Glutamatergic neuron (in vitro differentiated cells): Measurements from ENCODE around the gene PXYLP1. TPM values are rescaled to one million over a fixed set of nuclear protein-coding genes. Genes with fewer than 3 reads are reported as not detected.

Experiments used
- DNase-seq: peaks from one replicate; pipeline ENCODE4 v3.0.0; 2022
- H3K27ac Mint-ChIP-seq: one replicate; pipeline ENCODE4 v1.8.0; 2020; ENCODE audit warnings: mild to moderate bottlenecking, mixed read lengths, inconsistent platforms; ENCODE audit not compliant: unreplicated experiment
- H3K27me3 Mint-ChIP-seq: one replicate; pipeline ENCODE4 v1.8.0; 2020; ENCODE audit warnings: mild to moderate bottlenecking, moderate library complexity, mixed read lengths, inconsistent platforms; ENCODE audit not compliant: unreplicated experiment
- H3K36me3 Mint-ChIP-seq: one replicate; pipeline ENCODE4 v1.8.0; 2020; ENCODE audit warnings: mild to moderate bottlenecking, mixed read lengths, inconsistent platforms; ENCODE audit not compliant: unreplicated experiment
- H3K4me1 Mint-ChIP-seq: one replicate; pipeline ENCODE4 v1.8.0; 2020; ENCODE audit warnings: mild to moderate bottlenecking, low read depth, mixed read lengths, inconsistent platforms; ENCODE audit not compliant: unreplicated experiment
- H3K4me3 Mint-ChIP-seq: one replicate; pipeline ENCODE4 v1.8.0; 2020; ENCODE audit warnings: mild to moderate bottlenecking, mixed read lengths, inconsistent platforms; ENCODE audit not compliant: unreplicated experiment
- H3K9me3 Mint-ChIP-seq: one replicate; pipeline ENCODE4 v1.8.0; 2020; ENCODE audit warnings: mild to moderate bottlenecking, moderate library complexity, mixed read lengths, inconsistent platforms; ENCODE audit not compliant: unreplicated experiment
- total RNA-seq: library from RNA; stranded (reverse); fragmentation: NEBNext Ultra II Directional; extraction: Animal tissue kit (Norgen Biotek cat#: 25700); gene quantifications from one replicate; pipeline ENCODE4 v1.2.1, GENCODE V29; 2021; ENCODE audit not compliant: unreplicated experiment
- TF ChIP-seq, protein P1 (sequence below): fragments of 200-600 bp; sonication (generic); IDR thresholded peaks from one replicate; pipeline ENCODE4 v1.5.0; 2021; ENCODE audit not compliant: partially characterized antibody, unreplicated experiment

PXYLP1 gene
- total RNA-seq, 1 donor from 2014 or later = 42.7 TPM

DNA sequence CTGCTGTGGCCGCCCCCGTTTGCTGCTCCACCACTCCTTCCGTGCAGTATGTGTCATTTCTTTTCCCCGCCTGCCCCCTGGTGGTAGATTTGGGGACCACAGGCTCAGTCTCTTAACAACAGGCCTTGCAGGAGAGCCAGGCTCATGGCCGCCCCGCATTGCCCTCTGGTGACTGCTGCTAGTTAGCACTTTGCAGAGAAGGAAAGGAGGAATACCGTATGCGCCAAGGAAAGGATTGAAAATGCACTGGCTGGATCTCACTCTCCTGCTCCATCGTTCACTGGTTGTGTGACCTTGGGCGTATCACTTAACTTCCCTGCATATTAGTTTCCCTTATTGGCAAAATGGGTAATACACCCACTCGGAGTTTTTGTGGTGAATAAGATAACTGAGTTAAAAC is 39.3 kb upstream of the PXYLP1 start:
- Mint-ChIP-seq H3K27me3 (no peaks in the 10 kb centered on the region), H3K4me3 (no peak overlapping the region), H3K9me3 (peaks cover 12% of the 10 kb centered on the region), H3K36me3 (no peaks in the 10 kb centered on the region), H3K27ac (no peak overlapping the region), H3K4me1 (no peaks in the 10 kb centered on the region)
- peak; percentile 100 for DNase-seq
- TF ChIP-seq, protein P1, sequence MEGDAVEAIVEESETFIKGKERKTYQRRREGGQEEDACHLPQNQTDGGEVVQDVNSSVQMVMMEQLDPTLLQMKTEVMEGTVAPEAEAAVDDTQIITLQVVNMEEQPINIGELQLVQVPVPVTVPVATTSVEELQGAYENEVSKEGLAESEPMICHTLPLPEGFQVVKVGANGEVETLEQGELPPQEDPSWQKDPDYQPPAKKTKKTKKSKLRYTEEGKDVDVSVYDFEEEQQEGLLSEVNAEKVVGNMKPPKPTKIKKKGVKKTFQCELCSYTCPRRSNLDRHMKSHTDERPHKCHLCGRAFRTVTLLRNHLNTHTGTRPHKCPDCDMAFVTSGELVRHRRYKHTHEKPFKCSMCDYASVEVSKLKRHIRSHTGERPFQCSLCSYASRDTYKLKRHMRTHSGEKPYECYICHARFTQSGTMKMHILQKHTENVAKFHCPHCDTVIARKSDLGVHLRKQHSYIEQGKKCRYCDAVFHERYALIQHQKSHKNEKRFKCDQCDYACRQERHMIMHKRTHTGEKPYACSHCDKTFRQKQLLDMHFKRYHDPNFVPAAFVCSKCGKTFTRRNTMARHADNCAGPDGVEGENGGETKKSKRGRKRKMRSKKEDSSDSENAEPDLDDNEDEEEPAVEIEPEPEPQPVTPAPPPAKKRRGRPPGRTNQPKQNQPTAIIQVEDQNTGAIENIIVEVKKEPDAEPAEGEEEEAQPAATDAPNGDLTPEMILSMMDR = peak; percentile 99

DNA sequence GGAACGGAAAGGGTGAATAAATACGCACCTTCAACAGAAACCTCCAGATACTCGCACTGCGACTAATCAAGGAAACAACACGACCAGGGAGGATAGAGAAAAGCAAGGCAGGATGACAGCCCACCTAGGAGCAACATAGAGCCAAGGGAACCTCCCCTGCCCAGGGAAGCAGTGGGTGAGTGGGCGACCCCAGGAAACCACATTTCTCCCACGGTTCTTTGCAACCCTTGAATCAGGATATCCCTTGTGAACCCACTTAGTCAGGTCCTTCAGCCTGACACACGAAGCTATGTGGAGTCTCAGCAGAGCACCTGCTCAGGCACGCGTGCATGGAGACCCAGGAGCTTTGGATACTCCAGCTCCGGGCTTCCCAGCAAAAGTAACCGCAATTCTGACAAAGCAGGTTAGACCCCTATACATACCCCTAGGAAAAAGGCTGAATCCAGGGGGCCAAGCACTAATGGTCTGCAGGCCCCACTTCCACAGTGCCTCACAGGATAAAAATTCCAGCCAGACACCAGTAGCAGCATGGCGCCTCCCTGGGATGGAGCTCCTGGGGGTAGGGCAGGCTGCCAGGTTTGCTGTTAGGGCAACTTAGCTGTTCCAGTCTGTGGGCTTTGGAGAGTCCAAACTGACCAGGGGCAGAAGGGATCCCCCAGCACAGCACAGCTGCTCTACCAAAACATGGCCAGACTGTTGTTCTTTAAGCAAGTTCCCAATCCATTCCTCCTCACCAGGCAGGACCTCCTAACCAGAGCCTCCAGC is 38.4 kb upstream of the PXYLP1 start:
- Mint-ChIP-seq H3K36me3 (no peaks in the 10 kb centered on the region), H3K9me3 (peaks cover 10% of the 10 kb centered on the region), H3K27ac (no peak overlapping the region), H3K4me3 (no peak overlapping the region), H3K4me1 (no peaks in the 10 kb centered on the region), H3K27me3 (no peaks in the 10 kb centered on the region)
- DNase-seq = no peak
- TF ChIP-seq, protein P1 = no peak

DNA sequence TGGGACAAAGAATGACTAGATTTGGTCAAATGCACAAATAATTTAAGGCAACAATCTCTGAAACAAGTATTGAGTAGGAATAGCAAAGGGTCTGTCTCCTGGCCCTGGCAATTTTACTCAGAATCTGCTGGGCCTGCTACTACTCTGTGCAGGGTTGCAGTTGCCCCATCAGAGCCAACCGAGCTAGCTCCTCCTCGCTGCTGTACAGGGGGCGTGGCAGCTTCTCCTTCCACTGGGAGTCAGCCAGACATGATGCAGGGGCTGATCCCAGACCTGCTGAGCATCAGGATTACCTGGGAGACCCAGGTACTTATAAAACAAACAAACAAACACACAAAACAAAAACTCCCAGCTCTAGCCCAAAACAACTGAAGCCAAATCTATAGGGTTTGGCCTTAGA is 30.5 kb upstream of the PXYLP1 start:
- Mint-ChIP-seq H3K4me1 (no peaks in the 10 kb centered on the region), H3K36me3 (no peaks in the 10 kb centered on the region), H3K27me3 (peaks cover 2% of the 10 kb centered on the region), H3K27ac (no peak overlapping the region), H3K9me3 (peaks cover 2% of the 10 kb centered on the region), H3K4me3 (no peak overlapping the region)
- TF ChIP-seq, protein P1 = no peak
- DNase-seq = no peak

DNA sequence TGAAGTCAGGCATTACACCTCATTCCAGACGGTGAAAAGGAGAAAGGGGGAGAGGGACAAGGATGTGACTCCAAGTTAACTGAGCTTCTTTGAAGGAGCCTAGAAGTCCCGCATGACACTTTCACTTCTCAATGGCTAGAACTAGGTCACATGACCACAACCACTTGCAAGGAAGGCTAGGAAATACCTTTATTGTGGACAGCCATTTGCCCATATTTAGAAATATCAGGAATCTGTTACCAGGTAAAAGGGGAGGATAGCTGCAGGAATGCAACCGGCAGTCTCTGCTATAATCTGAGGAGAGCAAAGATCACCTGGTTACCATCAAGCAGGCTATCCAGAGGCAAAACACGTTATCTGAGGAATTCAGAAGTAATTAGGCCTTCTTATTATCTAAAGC is 28.9 kb upstream of the PXYLP1 start:
- TF ChIP-seq, protein P1 = no peak
- Mint-ChIP-seq H3K27ac (no peak overlapping the region), H3K36me3 (no peaks in the 10 kb centered on the region), H3K4me1 (no peaks in the 10 kb centered on the region), H3K27me3 (peaks cover 2% of the 10 kb centered on the region), H3K4me3 (no peak overlapping the region), H3K9me3 (peaks cover 3% of the 10 kb centered on the region)
- DNase-seq = no peak

DNA sequence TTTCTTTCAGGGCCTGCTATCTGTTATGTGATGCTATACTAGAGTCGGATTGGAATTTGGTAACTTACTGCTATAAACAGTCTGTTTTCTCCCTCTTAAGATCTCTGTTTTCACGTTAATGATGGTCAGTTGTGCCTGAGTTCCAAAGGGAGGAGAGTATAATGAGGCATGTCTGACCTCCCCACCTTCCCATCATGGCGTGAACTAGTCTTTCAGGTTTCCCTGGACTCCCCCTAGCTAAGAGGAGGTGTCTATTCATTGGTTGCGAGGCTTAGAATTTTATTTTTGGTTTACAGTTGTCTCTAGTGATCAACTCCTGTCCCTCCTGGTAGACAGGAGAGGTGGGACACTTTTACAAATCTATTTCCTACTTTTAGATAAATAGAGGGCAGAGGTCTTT is 27.8 kb upstream of the PXYLP1 start:
- TF ChIP-seq, protein P1 = no peak

More for the DNA sequence above, 27.8 kb upstream of the PXYLP1 start:
- H3K36me3 Mint-ChIP-seq = no peaks in the 10 kb centered on the region
- peaks cover 3% of the 10 kb centered on the region for H3K9me3 Mint-ChIP-seq
- H3K4me1 Mint-ChIP-seq = no peaks in the 10 kb centered on the region
- H3K4me3 Mint-ChIP-seq = no peak overlapping the region
- peaks cover 2% of the 10 kb centered on the region for H3K27me3 Mint-ChIP-seq
- no peak for DNase-seq
- H3K27ac Mint-ChIP-seq = no peak overlapping the region
